Testis (tissue), 3 donors: Measurements from ENCODE around the gene ANKRD31. TPM values are rescaled to one million over a fixed set of nuclear protein-coding genes. Genes with fewer than 3 reads are reported as not detected.
"Not testable (repeated sequence)": the region's sequence is repeated elsewhere in the genome, so short reads cannot be mapped to it uniquely, and the experiment has no call there.

Experiments
- DNase-seq: peaks from one replicate; pipeline ENCODE4 v3.0.0-alpha.2; 2019
- H3K27ac ChIP-seq, 2 donors: fragments of 200-600 bp; sonication (generic); one replicate each; pipeline ENCODE4 v1.5.1; 2019
- H3K27me3 ChIP-seq: fragments of 200-600 bp; sonication (generic); one replicate; pipeline ENCODE4 v1.5.1; 2019
- H3K36me3 ChIP-seq: fragments of 200-600 bp; sonication (generic); one replicate; pipeline ENCODE4 v1.5.1; 2017; ENCODE audit warnings: low read depth; ENCODE audit errors: missing control alignments
- H3K4me1 ChIP-seq: fragments of 200-600 bp; sonication (generic); one replicate; pipeline ENCODE4 v1.5.1; 2019
- H3K4me3 ChIP-seq, 2 donors: fragments of 200-600 bp; sonication (generic); one replicate each; pipeline ENCODE4 v1.5.1; 2017 to 2019
- H3K9me3 ChIP-seq: fragments of 200-600 bp; sonication (generic); one replicate; pipeline ENCODE4 v1.5.1; 2017
- CTCF ChIP-seq, 3 experiments: fragments of 450-650 bp in 2 of 3; fragments of 200-600 bp in 1 of 3; sonication (generic) in 1 of 3; IDR thresholded peaks; one replicate each; pipeline ENCODE4 v1.5.1; 2016 to 2019; ENCODE audit warnings: antibody characterized with exemption in 3 of 3, mild to moderate bottlenecking in 2 of 3, moderate library complexity in 1 of 3
- POLR2A ChIP-seq: fragments of 450-650 bp; IDR thresholded peaks from one replicate; pipeline ENCODE4 v1.6.1; 2017; ENCODE audit warnings: antibody characterized with exemption, mild to moderate bottlenecking, moderate library complexity
- WGBS, 2 donors: methylation state at CpG; one replicate each; pipeline ENCODE4 v1.1.5; 2018; 5-methylcytosine and 5-hydroxymethylcytosine counted together
- intact Hi-C: fragments of 100-400 bp; cut with DNase I; formaldehyde crosslinking; loops from one replicate; pipeline ENCODE4 v1.15.1; 2023; ENCODE audit warnings: low total_unique reads
- polyA plus RNA-seq: library from polyadenylated mRNA; stranded (reverse); fragments of 350-450 nt; fragmentation: Illumina TruSeq; extraction: RNeasy Lipid Tissue Mini Kit (QIAGEN cat#74804); gene quantifications from one replicate; pipeline ENCODE4 v1.2.3, GENCODE V29; 2014; ENCODE audit warnings: low read depth, low replicate concordance; ENCODE audit not compliant: insufficient read depth
- total RNA-seq, 2 donors: library from RNA; depleted of rRNA; stranded (reverse); fragments of >200 nt; gene quantifications; one replicate each; pipeline ENCODE4 v1.2.3, GENCODE V29; 2016

The ANKRD31 gene
- total and polyA plus RNA-seq, 3 donors from 2014 or later = 3.7 to 16.9 (median 10.3) TPM

- no peak overlapping the region for H3K27ac ChIP-seq
- no peaks in the 10 kb centered on the region for H3K27me3 ChIP-seq
- no peaks in the 10 kb centered on the region for H3K36me3 ChIP-seq
- H3K9me3 ChIP-seq = no peaks in the 10 kb centered on the region
- DNase-seq = no peak
- no peak overlapping the region for H3K4me3 ChIP-seq
- intact Hi-C loops = no loop called here
- no peak for TF ChIP-seq POLR2A
- TF ChIP-seq CTCF (IDR thresholded peaks at IDR 0.05) = no peak
- no peaks in the 10 kb centered on the region for H3K4me1 ChIP-seq
Observed at GRCh38 chr5:75234251-75234650, 2.4 kb downstream of the ANKRD31 start.

GRCh38 chr5:75226916-75227315 is 9.8 kb downstream of the ANKRD31 start:
- H3K4me3 ChIP-seq = no peak overlapping the region
- DNase-seq = no peak
- H3K27me3 ChIP-seq = no peaks in the 10 kb centered on the region
- WGBS, 2 donors = 68 to 88% methylated on average over 2 of the region's 2 CpGs
- TF ChIP-seq CTCF (IDR thresholded peaks at IDR 0.05) (no peak), POLR2A (no peak)
- no peaks in the 10 kb centered on the region for H3K4me1 ChIP-seq
- H3K36me3 ChIP-seq = no peaks in the 10 kb centered on the region
- intact Hi-C loops = no loop called here
- no peaks in the 10 kb centered on the region for H3K9me3 ChIP-seq
- no peak overlapping the region for H3K27ac ChIP-seq

GRCh38 chr5:75225506-75225905 is 11.2 kb downstream of the ANKRD31 start:
- DNase-seq = no peak
- H3K9me3 ChIP-seq = no peaks in the 10 kb centered on the region
- H3K4me1 ChIP-seq = no peaks in the 10 kb centered on the region
- no peak overlapping the region for H3K27ac ChIP-seq
- TF ChIP-seq CTCF (IDR thresholded peaks at IDR 0.05) (no peak), POLR2A (no peak)
- H3K4me3 ChIP-seq = no peak overlapping the region
- H3K27me3 ChIP-seq = no peaks in the 10 kb centered on the region
- intact Hi-C loops = no loop called here
- no peaks in the 10 kb centered on the region for H3K36me3 ChIP-seq

GRCh38 chr5:75220787-75221186 is 15.9 kb downstream of the ANKRD31 start:
- H3K27ac ChIP-seq, H3K4me1 ChIP-seq: not testable (repeated sequence)

GRCh38 chr5:75214928-75215327 is 21.8 kb downstream of the ANKRD31 start:
- DNase-seq = no peak
- Histone ChIP-seq H3K9me3 (no peaks in the 10 kb centered on the region), H3K36me3 (no peaks in the 10 kb centered on the region), H3K27me3 (no peaks in the 10 kb centered on the region), H3K4me1 (no peaks in the 10 kb centered on the region), H3K4me3 (no peak overlapping the region), H3K27ac (no peak overlapping the region)
- intact Hi-C loops = no loop called here
- WGBS, 2 donors = 69 to 88% methylated on average over 4 of the region's 4 CpGs
- no peak for TF ChIP-seq CTCF (IDR thresholded peaks at IDR 0.05)
- no peak for TF ChIP-seq POLR2A

More at GRCh38 chr5:75220787-75221186, 15.9 kb downstream of the ANKRD31 start:
- H3K36me3 ChIP-seq, H3K27me3 ChIP-seq, intact Hi-C loops, DNase-seq, H3K4me3 ChIP-seq, H3K9me3 ChIP-seq: not testable (repeated sequence)
- WGBS, 2 donors = 82 to 92% methylated on average over 2 of the region's 2 CpGs
